PC-9 (cell line): ENCODE data around the gene PIEZO2. TPM values are rescaled to one million over a fixed set of nuclear protein-coding genes. Genes with fewer than 3 reads are reported as not detected.

Experiments used
- BruUV-seq: library from RNA; stranded (reverse); fragments of 400-500 nt; replicated peaks from 2 replicates; lab custom pipeline; 2021; lab: Mats Ljungman, UMichigan
- CTCF ChIA-PET: fragments of 300-600 bp; sonication (Branson Sonifier 250); formaldehyde crosslinking; loops from one replicate; lab custom pipeline; 2022; ENCODE audit warnings: antibody characterized with exemption; lab: Charles Lee
- POLR2A ChIA-PET: fragments of 300-600 bp; sonication (Branson Sonifier 250); formaldehyde crosslinking; loops from one replicate; lab custom pipeline; 2022; ENCODE audit warnings: antibody characterized with exemption; ENCODE audit not compliant: unreplicated experiment; lab: Charles Lee
- DNase-seq, 2 experiments: peaks; one replicate each; pipeline versions ENCODE4 v3.0.0 to v3.0.0-alpha.2; 2015 to 2022; ENCODE audit warnings: mixed read lengths in 1 of 2
- H2AFZ ChIP-seq: fragments of 200-600 bp; sonication (generic); 2 replicates; pipeline ENCODE4 v1.8.1; 2017; ENCODE audit warnings: antibody characterized with exemption
- H3F3A ChIP-seq: fragments of 200-600 bp; sonication (generic); 2 replicates; pipeline ENCODE4 v1.8.1; 2017; ENCODE audit warnings: antibody characterized with exemption, mild to moderate bottlenecking, low read depth; ENCODE audit not compliant: insufficient read depth
- H3K27ac ChIP-seq: fragments of 200-600 bp; sonication (generic); 2 replicates; pipeline ENCODE4 v1.6.1; 2016; ENCODE audit warnings: mixed run types
- H3K27me3 ChIP-seq: fragments of 200-600 bp; sonication (generic); 2 replicates; pipeline ENCODE4 v1.6.1; 2016; ENCODE audit warnings: low read depth, mixed run types; ENCODE audit not compliant: insufficient read depth
- H3K36me3 ChIP-seq: fragments of 200-600 bp; sonication (generic); 2 replicates; pipeline ENCODE4 v1.6.1; 2016; ENCODE audit warnings: low read depth, mixed run types
- H3K4me1 ChIP-seq: fragments of 200-600 bp; sonication (generic); replicated peaks from 2 replicates; pipeline ENCODE4 v1.6.1; 2016; ENCODE audit warnings: mixed run types; ENCODE audit not compliant: insufficient read depth
- H3K4me2 ChIP-seq: fragments of 200-600 bp; sonication (generic); 2 replicates; pipeline ENCODE4 v1.6.1; 2017; ENCODE audit warnings: mixed run types
- H3K4me3 ChIP-seq: fragments of 200-600 bp; sonication (generic); 2 replicates; pipeline ENCODE4 v1.6.1; 2016; ENCODE audit warnings: mixed run types
- H3K79me2 ChIP-seq: fragments of 200-600 bp; sonication (generic); 2 replicates; pipeline ENCODE4 v1.6.1; 2017; ENCODE audit warnings: low read depth, mixed run types
- H3K9me2 ChIP-seq: fragments of 200-600 bp; sonication (generic); 2 replicates; pipeline ENCODE4 v1.8.1; 2017; ENCODE audit warnings: mild to moderate bottlenecking; ENCODE audit not compliant: insufficient read depth
- H3K9me3 ChIP-seq: fragments of 200-600 bp; sonication (generic); 2 replicates; pipeline ENCODE4 v1.8.1; 2016; ENCODE audit warnings: low read depth; ENCODE audit not compliant: insufficient read depth
- H4K20me1 ChIP-seq: fragments of 200-600 bp; sonication (generic); 2 replicates; pipeline ENCODE4 v1.8.1; 2017; ENCODE audit not compliant: insufficient read depth
- CTCF ChIP-seq: fragments of 200-600 bp; sonication (generic); conservative IDR thresholded peaks from 2 replicates; pipeline ENCODE4 v1.6.1; 2017; ENCODE audit warnings: mixed run types, antibody characterized with exemption, mild to moderate bottlenecking, moderate library complexity
- EZH2 ChIP-seq: fragments of 200-600 bp; sonication (generic); IDR thresholded peaks from 2 replicates; pipeline ENCODE4 v1.8.0; 2017; ENCODE audit warnings: antibody characterized with exemption, low read depth
- intact Hi-C: fragments of 100-400 bp; cut with micrococcal nuclease; formaldehyde crosslinking; loops from one replicate; pipeline ENCODE4 v1.10.0; 2022; ENCODE audit not compliant: unreplicated experiment
- total RNA-seq: library from RNA; stranded (reverse); gene quantifications from 2 replicates; pipeline ENCODE4 v1.2.3, GENCODE V29; 2021

PIEZO2 gene
- total RNA-seq, 1 experiment from 2014 or later = not detected

DNA sequence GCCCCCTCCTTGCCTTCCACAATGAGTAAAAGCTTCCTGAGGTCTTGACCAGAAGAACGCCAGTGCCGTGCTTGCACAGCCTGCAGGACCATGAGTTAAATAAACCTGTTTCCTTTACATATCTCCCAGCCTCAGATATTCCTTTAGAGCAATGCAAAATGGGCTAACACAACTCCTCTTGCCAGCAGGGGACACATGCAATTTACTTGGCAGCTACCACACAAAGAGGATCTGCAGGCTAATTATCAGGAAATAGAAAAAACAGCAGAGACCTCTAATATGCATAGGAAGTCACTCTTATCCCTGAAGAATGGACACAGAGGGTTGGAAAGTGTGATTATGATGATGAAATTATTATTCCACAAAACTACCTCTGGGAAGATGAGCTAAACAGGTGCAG, 114.0 kb downstream of the PIEZO2 start:
- DNase-seq = no peak

DNA sequence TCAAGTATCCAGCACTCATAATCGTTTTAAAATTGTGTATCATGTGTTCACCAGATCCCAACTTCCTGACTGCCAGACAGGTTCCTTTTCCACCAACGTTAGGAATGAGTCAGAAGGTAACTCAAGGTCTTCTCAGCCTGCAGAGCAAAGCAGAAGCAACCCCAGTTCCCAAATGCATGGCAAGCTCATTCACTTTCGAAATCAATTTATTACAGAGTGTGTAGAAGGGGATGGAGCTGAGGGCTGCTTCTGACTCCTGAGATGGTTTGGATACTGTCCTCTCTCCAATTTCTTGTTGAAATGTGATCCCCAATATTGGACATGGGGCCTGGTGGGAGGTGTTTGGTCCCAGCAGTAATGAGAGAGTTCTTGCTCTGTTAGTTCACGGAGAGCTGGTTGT, 114.5 kb downstream of the PIEZO2 start:
- H3K9me3 ChIP-seq = no peaks in the 10 kb centered on the region
- ChIA-PET CTCF (no interaction called here), POLR2A (no interaction called here)
- no peaks in the 10 kb centered on the region for H3F3A ChIP-seq
- no peaks in the 10 kb centered on the region for H3K9me2 ChIP-seq
- intact Hi-C loops = no loop called here
- no peak overlapping the region for H3K4me3 ChIP-seq
- no peak for DNase-seq
- no peaks in the 10 kb centered on the region for H3K36me3 ChIP-seq
- H3K4me1 ChIP-seq = no peaks in the 10 kb centered on the region
- peaks cover 33% of the 10 kb centered on the region for H3K27me3 ChIP-seq
- no peaks in the 10 kb centered on the region for H4K20me1 ChIP-seq
- BruUV-seq = no TSS peak
- H3K27ac ChIP-seq = no peak overlapping the region
- H3K4me2 ChIP-seq = no peak overlapping the region
- H2AFZ ChIP-seq = no peak overlapping the region
- no peaks in the 10 kb centered on the region for H3K79me2 ChIP-seq
- TF ChIP-seq CTCF (no peak), EZH2 (no peak)

More for the DNA sequence above, 114.0 kb downstream of the PIEZO2 start:
- no peak overlapping the region for H3K27ac ChIP-seq
- H3K27me3 ChIP-seq = peaks cover 30% of the 10 kb centered on the region
- intact Hi-C loops = no loop called here
- no peaks in the 10 kb centered on the region for H3K36me3 ChIP-seq
- H3K4me3 ChIP-seq = no peak overlapping the region
- ChIA-PET POLR2A (no interaction called here), CTCF (no interaction called here)
- no peak overlapping the region for H3K4me2 ChIP-seq
- BruUV-seq = no TSS peak
- no peaks in the 10 kb centered on the region for H3F3A ChIP-seq
- H2AFZ ChIP-seq = no peak overlapping the region
- H3K9me2 ChIP-seq = no peaks in the 10 kb centered on the region
- no peaks in the 10 kb centered on the region for H3K9me3 ChIP-seq
- TF ChIP-seq CTCF (no peak), EZH2 (no peak)
- H3K4me1 ChIP-seq = no peaks in the 10 kb centered on the region
- H4K20me1 ChIP-seq = no peaks in the 10 kb centered on the region
- no peaks in the 10 kb centered on the region for H3K79me2 ChIP-seq

GRCh38 chr18:11033503-11033902, 115.9 kb downstream of the PIEZO2 start:
- no peaks in the 10 kb centered on the region for H4K20me1 ChIP-seq
- no peak overlapping the region for H3K4me3 ChIP-seq
- H3F3A ChIP-seq = no peaks in the 10 kb centered on the region
- peaks cover 36% of the 10 kb centered on the region for H3K27me3 ChIP-seq
- BruUV-seq = no TSS peak
- CTCF ChIA-PET = no interaction called here
- POLR2A ChIA-PET = no interaction called here
- no peaks in the 10 kb centered on the region for H3K36me3 ChIP-seq
- no peaks in the 10 kb centered on the region for H3K4me1 ChIP-seq
- H3K4me2 ChIP-seq = no peak overlapping the region
- no peak for TF ChIP-seq EZH2
- no peak for TF ChIP-seq CTCF
- DNase-seq = no peak
- intact Hi-C loops = no loop called here
- H2AFZ ChIP-seq = no peak overlapping the region
- no peaks in the 10 kb centered on the region for H3K9me3 ChIP-seq
- no peaks in the 10 kb centered on the region for H3K79me2 ChIP-seq
- no peak overlapping the region for H3K27ac ChIP-seq
- no peaks in the 10 kb centered on the region for H3K9me2 ChIP-seq
